HepG2 (cell line): Measurements from ENCODE around the gene FNBP1L. TPM values are rescaled to one million over a fixed set of nuclear protein-coding genes. Genes with fewer than 3 reads are reported as not detected.

Source experiments
- BRD4 ChIP-seq: sonication (generic); formaldehyde crosslinking; IDR thresholded peaks from 2 replicates; pipeline ENCODE4 v1.4.0; 2020; ENCODE audit warnings: missing genetic modification reagents
- CBX5 ChIP-seq: sonication (generic); formaldehyde crosslinking; IDR thresholded peaks from 2 replicates; pipeline ENCODE4 v1.4.0; 2020; ENCODE audit warnings: missing genetic modification reagents, borderline replicate concordance
- CREB1 ChIP-seq, 2 experiments: fragments of 450-650 bp in 1 of 2; IDR thresholded peaks; 2 replicates each; pipeline ENCODE4 v1.6.1; 2016 to 2017; ENCODE audit warnings: control low read depth in 1 of 2, mild to moderate bottlenecking in 1 of 2, missing compliant biosample characterization in 1 of 2, missing genetic modification characterization in 1 of 2
- ELF1 ChIP-seq: sonication (generic); formaldehyde crosslinking; IDR thresholded peaks from 2 replicates; pipeline ENCODE4 v1.4.0; 2020; ENCODE audit warnings: missing genetic modification reagents
- FOXM1 ChIP-seq: sonication (generic); formaldehyde crosslinking; IDR thresholded peaks from 2 replicates; pipeline ENCODE4 v1.5.0; 2020; ENCODE audit warnings: missing genetic modification reagents
- HDAC2 ChIP-seq: sonication (generic); formaldehyde crosslinking; IDR thresholded peaks from 2 replicates; pipeline ENCODE4 v1.4.0; 2020; ENCODE audit warnings: missing genetic modification reagents
- HIC2 ChIP-seq: sonication (generic); formaldehyde crosslinking; IDR thresholded peaks from 2 replicates; pipeline ENCODE4 v1.9.0; 2022; ENCODE audit warnings: low read depth, missing genetic modification reagents
- HNF4G ChIP-seq, 2 experiments: sonication (generic) in 1 of 2; formaldehyde crosslinking in 1 of 2; IDR thresholded peaks; 2 replicates each; pipeline versions ENCODE4 v1.4.0 to v1.6.1; 2011 to 2020; ENCODE audit warnings: borderline replicate concordance in 2 of 2, low read depth in 2 of 2, mild to moderate bottlenecking in 2 of 2, low read length in 1 of 2, missing genetic modification reagents in 1 of 2, moderate library complexity in 1 of 2
- ISX ChIP-seq: sonication (generic); formaldehyde crosslinking; conservative IDR thresholded peaks from 2 replicates; pipeline ENCODE4 v1.5.0; 2020; ENCODE audit warnings: missing genetic modification reagents
- KDM1A ChIP-seq: IDR thresholded peaks from 2 replicates; pipeline ENCODE4 v1.6.1; 2016; ENCODE audit warnings: missing compliant biosample characterization
- MTF2 ChIP-seq: sonication (generic); formaldehyde crosslinking; IDR thresholded peaks from 2 replicates; pipeline ENCODE4 v1.5.0; 2020; ENCODE audit warnings: missing genetic modification reagents, borderline replicate concordance
- POLR2A ChIP-seq, 2 experiments: IDR thresholded peaks; 2 replicates each; pipeline ENCODE4 v1.6.1; 2011; ENCODE audit warnings: low read depth in 2 of 2, low read length in 2 of 2, mild to moderate bottlenecking in 1 of 2, moderate library complexity in 1 of 2; ENCODE audit not compliant: insufficient read depth in 1 of 2
- RCOR2 ChIP-seq: IDR thresholded peaks from 2 replicates; pipeline ENCODE4 v1.6.1; 2016; ENCODE audit warnings: missing biosample characterization, missing genetic modification reagents
- RERE ChIP-seq: IDR thresholded peaks from 2 replicates; pipeline ENCODE4 v1.6.1; 2016; ENCODE audit warnings: low read depth, missing genetic modification reagents, missing compliant biosample characterization
- RFX5 ChIP-seq: IDR thresholded peaks from 2 replicates; pipeline ENCODE4 v1.6.1; 2011; ENCODE audit warnings: low read depth, low read length, improper control_type of control experiment
- SIN3A ChIP-seq: IDR thresholded peaks from 2 replicates; pipeline ENCODE4 v1.6.1; 2011; ENCODE audit warnings: low read depth, mild to moderate bottlenecking, control low read depth, low read length, borderline replicate concordance
- SRSF4 ChIP-seq: fragments of 200-400 bp; formaldehyde crosslinking; IDR thresholded peaks from one replicate; pipeline ENCODE4 v1.6.1; 2018; ENCODE audit warnings: mild to moderate bottlenecking, low read depth, low read length, moderate library complexity; ENCODE audit not compliant: poor library complexity, severe bottlenecking
- XRCC5 ChIP-seq: fragments of 200-400 bp; formaldehyde crosslinking; optimal IDR thresholded peaks from 2 replicates; pipeline ENCODE3; 2017; ENCODE audit warnings: mild to moderate bottlenecking, low read length
- ZNF224 ChIP-seq: sonication (generic); formaldehyde crosslinking; IDR thresholded peaks from 2 replicates; pipeline ENCODE4 v1.5.0; 2020; ENCODE audit warnings: mild to moderate bottlenecking, missing genetic modification reagents
- ZNF496 ChIP-seq: sonication (generic); formaldehyde crosslinking; IDR thresholded peaks from 2 replicates; pipeline ENCODE4 v1.8.1; 2023; ENCODE audit warnings: mild to moderate bottlenecking, moderate library complexity, missing genetic modification reagents; ENCODE audit not compliant: insufficient replicate concordance
- ZNF784 ChIP-seq: sonication (generic); formaldehyde crosslinking; IDR thresholded peaks from 2 replicates; pipeline ENCODE4 v1.5.1; 2020; ENCODE audit warnings: missing genetic modification reagents, mild to moderate bottlenecking, borderline replicate concordance
- polyA plus RNA-seq, 8 experiments: library from polyadenylated mRNA; depleted of rRNA in 3 of 8; stranded (reverse) in 7 of 8; unstranded in 1 of 8; fragments of >200 nt; fragmentation: Illumina TruSeq in 4 of 8; extraction: Trizol in 4 of 8; gene quantifications; 2 replicates each; pipeline versions ENCODE4 v1.2.1 to v1.2.3, GENCODE V29; 2011 to 2016; ENCODE audit warnings: low read depth in 4 of 8, missing spikeins in 1 of 8, mixed read lengths in 1 of 8; ENCODE audit not compliant: insufficient read depth in 1 of 8
- total RNA-seq, 5 experiments: library from RNA; depleted of rRNA; stranded (reverse); fragments of >200 nt; fragmentation: Illumina TruSeq; extraction: Trizol; gene quantifications; 2 replicates each; pipeline ENCODE4 v1.2.3, GENCODE V29; 2016; ENCODE audit warnings: low read depth in 1 of 5

Gene FNBP1L
- total and polyA plus RNA-seq, 2 of the 13 experiments (the other 11 are each of a cell fraction or from before 2014, with no cell fraction given) = 24.1 to 27.1 TPM

- TF ChIP-seq RERE (CRISPR knock-in tag) (no peak), ZNF784 (CRISPR knock-in tag) (no peak), RCOR2 (CRISPR knock-in tag) (no peak), ZNF224 (CRISPR knock-in tag) (no peak), HNF4G (IDR thresholded peaks at IDR 0.05; ENCODE audit: borderline replicate concordance, low read depth, low read length) (no peak), HNF4G (CRISPR knock-in tag; IDR thresholded peaks at IDR 0.05; ENCODE audit: borderline replicate concordance, low read depth) (no peak), POLR2A (IDR thresholded peaks at IDR 0.05; ENCODE audit: insufficient read depth in 1 of 2, low read depth in 2 of 2, low read length in 2 of 2) (no peak), MTF2 (CRISPR knock-in tag) (no peak), FOXM1 (CRISPR knock-in tag) (no peak), XRCC5 (no peak), SIN3A (0 out of 2 replicates have a peak, but pooled peaks have one; percentile 7), BRD4 (no peak), KDM1A (CRISPR knock-in tag) (0 out of 2 replicates have a peak, but pooled peaks have one; percentile 55), SRSF4 (no peak), HDAC2 (CRISPR knock-in tag) (no peak), ELF1 (no peak), RFX5 (no peak), CBX5 (CRISPR knock-in tag) (no peak), CREB1 (IDR thresholded peaks at IDR 0.05) (no peak), CREB1 (CRISPR knock-in tag; IDR thresholded peaks at IDR 0.05) (no peak), ISX (CRISPR knock-in tag) (no peak), HIC2 (CRISPR knock-in tag) (no peak), ZNF496 (CRISPR knock-in tag) (no peak)
Observed at GRCh38 chr1:93448983-93449804, 1.3 kb downstream of the FNBP1L start (continued).
